NT2/D1 (cell line): Measurements from ENCODE around the gene CDH22.

ENCODE experiments used
- SUZ12 ChIP-seq: IDR thresholded peaks from 2 replicates; pipeline ENCODE4 v1.6.1; 2011; ENCODE audit not compliant: insufficient read length, insufficient read depth; ENCODE audit errors: extremely low read depth
- YY1 ChIP-seq: IDR thresholded peaks from 2 replicates; pipeline ENCODE4 v1.6.1; 2011; ENCODE audit not compliant: insufficient read length, insufficient read depth
- ZNF274 ChIP-seq: IDR thresholded peaks from 2 replicates; pipeline ENCODE4 v1.6.1; 2011; ENCODE audit warnings: mild to moderate bottlenecking, low read depth, low read length

DNA sequence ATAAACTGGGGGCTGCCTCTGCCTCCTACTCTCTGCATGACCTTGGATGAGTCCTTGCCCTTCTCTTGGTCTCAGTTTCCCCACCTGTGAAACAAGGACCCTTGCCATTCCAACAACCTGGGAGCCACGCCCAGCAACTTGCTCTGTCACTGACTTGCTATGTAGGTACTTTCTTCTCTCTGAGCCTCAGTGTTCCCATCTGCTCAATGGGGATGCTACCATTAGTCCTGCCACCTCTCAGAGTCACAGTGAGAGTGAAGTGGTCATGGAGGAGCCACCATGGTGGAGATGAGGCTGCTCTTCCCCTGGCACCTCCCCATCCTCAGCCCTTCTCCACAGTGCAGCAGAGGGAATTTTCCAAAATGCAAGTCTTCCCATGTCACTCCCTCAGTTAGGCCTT, 70.6 kb downstream of the CDH22 start:
- TF ChIP-seq ZNF274 (no peak), SUZ12 (no peak), YY1 (no peak)
